GM19324 (cell line): ENCODE measurements around the gene TMEM107.
"Not testable (repeated sequence)": the region's sequence is repeated elsewhere in the genome, so short reads cannot be mapped to it uniquely, and the experiment has no call there.

Experiments used
- ATAC-seq: cut with Tn5 transposase; IDR thresholded peaks from one replicate; pipeline ENCODE4 v1.9.1; 2021; ENCODE audit warnings: mild to moderate bottlenecking, moderate library complexity; ENCODE audit not compliant: unreplicated experiment, low FRiP score

The TMEM107 gene

DNA sequence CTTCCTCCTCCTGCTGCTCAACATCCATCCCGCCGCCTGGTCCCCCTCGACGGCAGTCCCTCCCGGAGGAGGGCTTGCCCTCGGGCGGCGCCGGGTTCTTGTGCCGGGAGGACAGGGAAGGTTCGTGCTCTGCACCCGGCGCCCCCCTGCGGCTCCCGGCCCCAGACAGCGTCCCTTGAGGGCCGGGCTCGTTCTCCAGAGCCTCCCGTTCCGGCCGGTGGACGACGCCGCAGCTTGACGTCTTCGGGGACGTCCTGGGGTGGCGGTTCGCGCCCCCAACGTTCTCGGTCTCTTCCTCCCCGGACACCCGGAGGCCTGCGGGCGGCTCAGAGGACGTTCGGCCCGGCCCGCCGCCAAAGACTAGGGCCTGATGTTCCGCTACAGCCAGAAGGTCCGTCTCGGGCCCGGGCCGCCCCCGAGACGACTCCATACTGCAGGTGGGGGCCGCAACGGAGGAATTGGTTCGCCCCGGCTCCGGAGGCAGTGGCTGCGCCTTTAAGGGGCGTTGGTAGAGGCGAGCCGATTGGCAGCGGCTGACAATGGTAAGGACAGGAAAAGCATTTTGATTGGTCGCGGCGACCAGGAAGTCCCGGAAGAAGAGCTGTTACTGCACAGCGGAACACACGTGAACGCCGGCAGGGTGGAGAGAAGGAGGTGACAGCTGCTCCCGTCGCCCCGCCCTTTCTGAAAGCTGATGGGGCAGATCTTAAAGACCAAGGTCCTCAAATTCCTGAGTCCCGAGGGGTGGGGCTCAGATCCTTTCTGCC is 13.7 kb upstream of the TMEM107 start, which contains the start of gene BORCS6:
Gene BORCS6, minus strand, starts transcription at position 470 of the 767 bp plus-strand sequence. Its CDS starts 40 bp downstream, at position 430.
- peak; percentile 47 for ATAC-seq

DNA sequence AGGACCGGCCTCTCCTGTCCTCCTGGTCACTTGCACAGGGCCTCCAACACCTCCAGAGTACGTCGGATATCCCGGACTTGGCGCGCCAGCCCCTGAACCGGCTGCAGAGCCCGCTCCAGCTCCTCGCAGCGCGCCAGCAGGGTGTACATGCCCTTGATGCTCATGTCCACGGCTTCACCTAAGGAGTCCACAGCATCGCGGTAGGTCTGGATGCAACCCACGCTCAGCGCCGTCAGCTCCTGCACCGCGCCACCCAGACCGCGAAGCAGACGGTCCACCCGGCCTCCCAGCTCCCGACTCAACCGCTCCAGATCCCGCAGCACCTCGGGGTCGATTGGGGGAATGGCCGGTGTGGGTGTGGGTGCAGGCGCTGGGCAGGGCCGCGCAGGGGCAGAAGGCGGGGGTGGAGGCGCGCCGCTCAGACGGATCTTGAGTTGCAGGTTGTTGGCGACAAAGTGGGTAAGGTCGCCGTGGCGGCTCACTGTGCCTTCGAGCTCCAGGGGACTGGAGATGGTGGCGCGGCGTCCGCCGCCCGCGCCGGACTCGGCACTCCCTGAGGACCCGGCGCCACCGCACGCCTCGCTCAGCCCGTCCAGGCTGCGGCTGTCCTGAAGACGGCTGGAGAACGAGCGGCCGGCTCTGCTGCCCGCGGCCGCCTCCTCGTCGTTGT is 13.0 kb upstream of the TMEM107 start:
- ATAC-seq: no peak

GRCh38 chr17:8188263-8188839 is 12.2 kb upstream of the TMEM107 start:
- no peak for ATAC-seq

- peak; percentile 27 for ATAC-seq
Measured at GRCh38 chr17:8187517-8188262, 11.5 kb upstream of the TMEM107 start.

- peak; percentile 30 for ATAC-seq
Measured at GRCh38 chr17:8186787-8187516, 10.8 kb upstream of the TMEM107 start.

DNA sequence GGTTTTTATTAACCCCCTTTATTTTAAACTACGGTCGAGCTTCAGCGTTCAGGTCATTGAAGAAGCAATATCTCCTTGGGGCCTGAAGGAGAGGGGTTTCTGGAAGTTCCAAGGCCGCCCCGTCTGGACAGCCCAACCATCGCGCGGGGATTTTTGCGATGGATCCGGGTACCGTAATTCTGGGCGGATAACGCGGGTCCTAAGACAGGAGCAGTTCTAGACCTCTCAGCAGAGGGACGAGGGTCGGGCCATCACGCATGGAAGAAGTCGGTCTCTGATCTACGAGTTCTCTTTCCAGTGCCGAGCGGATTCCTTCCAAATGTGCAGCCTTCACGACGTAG is 10.2 kb upstream of the TMEM107 start:
- ATAC-seq: no peak

- no peak for ATAC-seq
Measured at GRCh38 chr17:8185582-8186445, 9.6 kb upstream of the TMEM107 start.

DNA sequence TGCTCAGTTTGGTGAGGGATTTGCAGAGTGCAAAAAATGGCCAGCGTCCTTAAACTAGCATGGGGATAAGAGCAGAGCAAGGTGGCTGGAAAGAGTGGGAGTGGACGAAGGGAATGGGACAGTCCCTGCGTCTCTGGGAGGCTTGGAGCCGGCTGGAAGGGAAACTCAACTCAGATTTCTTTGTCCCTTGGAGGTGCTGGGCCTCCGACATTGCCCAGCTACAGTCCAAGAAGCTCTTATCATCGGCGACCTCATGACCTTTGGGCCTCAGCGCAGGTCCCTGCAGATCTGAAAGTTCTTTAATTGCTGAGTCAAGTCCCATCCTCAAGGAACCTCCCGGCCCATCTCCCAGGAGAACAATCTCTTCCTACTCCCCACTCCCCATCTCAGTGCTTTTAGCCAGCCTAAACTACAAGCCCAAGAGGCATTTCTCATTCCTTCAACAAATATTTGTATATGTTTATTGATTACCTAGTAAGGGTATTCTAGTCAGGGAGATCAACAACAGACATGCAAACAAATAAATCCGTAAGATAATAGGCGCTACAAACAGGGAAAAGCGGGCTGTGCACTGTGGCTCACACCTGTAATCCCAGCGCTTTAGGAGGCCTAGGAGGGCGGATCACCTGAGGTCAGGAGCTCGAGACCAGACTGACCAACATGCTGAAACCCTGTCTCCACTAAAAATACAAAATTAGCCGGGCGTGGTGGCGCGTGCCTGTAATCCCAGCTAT is 985 bp upstream of the TMEM107 start:
- no peak for ATAC-seq

GRCh38 chr17:8175795-8176196 is 384 bp downstream of the TMEM107 start:
- ATAC-seq: no peak

GRCh38 chr17:8173871-8174322 is 2.3 kb downstream of the TMEM107 start:
- no peak for ATAC-seq

- peak; percentile 74 for ATAC-seq
Measured at GRCh38 chr17:8173056-8173870, 2.9 kb downstream of the TMEM107 start.

DNA sequence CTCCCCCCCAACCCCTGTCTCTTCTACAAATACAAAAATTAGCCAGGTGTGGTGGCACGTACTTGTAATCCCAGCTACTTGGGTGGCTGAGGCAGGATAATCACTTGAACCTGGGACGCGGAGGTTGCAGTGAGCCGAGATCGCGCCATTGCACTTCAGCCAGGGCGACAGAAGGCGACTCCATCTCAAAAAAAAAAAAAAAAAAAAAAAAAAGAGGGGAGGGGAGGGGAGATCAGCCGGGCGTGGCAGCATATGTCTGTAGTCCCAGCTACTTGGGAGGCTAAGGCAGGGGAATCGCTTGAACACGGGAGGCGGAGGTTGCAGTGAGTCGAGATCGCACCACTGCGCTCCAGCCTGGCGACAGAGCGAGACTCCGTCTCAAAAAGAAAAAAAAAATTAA is 6.0 kb downstream of the TMEM107 start:
- ATAC-seq: not testable (repeated sequence)

- ATAC-seq: no peak
Measured at GRCh38 chr17:8167526-8167925, 8.7 kb downstream of the TMEM107 start.

GRCh38 chr17:8166731-8167130 is 9.4 kb downstream of the TMEM107 start:
- no peak for ATAC-seq

GRCh38 chr17:8164815-8165131 is 11.4 kb downstream of the TMEM107 start:
- no peak for ATAC-seq

DNA sequence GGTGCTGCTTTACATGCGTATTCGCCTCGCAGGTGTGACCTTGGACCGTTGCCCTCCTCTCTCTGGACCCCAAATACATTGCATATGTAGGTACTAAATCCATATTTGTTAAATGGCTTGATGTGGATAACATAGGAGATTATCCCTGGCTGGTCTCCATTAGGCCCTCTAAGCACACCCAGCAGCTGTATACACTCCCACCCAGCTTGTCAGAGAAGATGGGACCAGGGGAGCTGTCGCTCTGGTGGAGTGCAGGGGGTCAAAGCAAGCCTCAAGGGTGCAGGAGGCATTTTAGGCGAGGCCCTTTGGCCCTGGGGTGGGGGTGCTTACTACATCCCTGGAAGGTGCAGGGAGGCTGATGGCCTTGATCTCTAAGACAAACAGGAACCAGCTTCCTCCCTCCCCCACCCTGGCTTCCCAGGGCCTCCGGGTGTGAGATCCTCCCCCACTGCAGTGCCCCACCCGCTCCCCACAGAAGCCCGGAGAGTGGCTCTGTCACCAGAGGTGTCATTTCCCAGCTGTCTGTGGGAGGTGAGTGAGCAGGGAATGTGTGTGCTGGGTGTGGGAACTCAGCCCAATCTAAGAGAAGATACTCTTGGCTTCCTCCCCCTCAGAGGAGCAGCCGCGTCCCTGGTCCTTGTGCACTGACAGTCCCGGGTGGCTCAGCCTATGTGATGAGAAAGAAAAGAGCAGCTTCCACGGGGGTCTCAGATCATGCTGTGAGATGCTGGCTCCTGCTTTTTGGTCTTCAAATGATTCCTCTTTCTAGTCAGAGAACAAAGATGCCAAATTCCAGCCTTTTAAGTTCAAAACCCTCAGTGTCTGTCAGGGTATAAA is 12.0 kb downstream of the TMEM107 start:
- ATAC-seq: no peak
